IMR-90 (cell line): ENCODE results near the gene VPREB3. TPM values are rescaled to one million over a fixed set of nuclear protein-coding genes. Genes with fewer than 3 reads are reported as not detected.

ENCODE experiments used
- ATAC-seq: fragments of 200-7000 bp; cut with Tn5 transposase; 2 replicates; pipeline ENCODE4 v1.9.1; 2020; ENCODE audit warnings: low read depth, mild to moderate bottlenecking, moderate library complexity
- BruUV-seq: library from RNA; stranded (reverse); fragments of 400-500 nt; replicated peaks from 2 replicates; lab custom pipeline; 2021; lab: Mats Ljungman, UMichigan
- CTCF ChIA-PET: fragments of 300-600 bp; formaldehyde crosslinking; extraction: SDS; loops from one replicate; lab custom pipeline; 2021; ENCODE audit warnings: antibody characterized with exemption; lab: Yijun Ruan, JAX
- POLR2A ChIA-PET: fragments of 300-600 bp; sonication (Branson Sonifier 250); formaldehyde crosslinking; loops from one replicate; lab custom pipeline; 2022; ENCODE audit warnings: antibody characterized with exemption; ENCODE audit not compliant: unreplicated experiment; lab: Charles Lee
- DNase-seq: peaks from one replicate; pipeline ENCODE4 v3.0.0; 2013
- H2AFZ ChIP-seq: replicated peaks from 2 replicates; pipeline ENCODE3; 2013; ENCODE audit warnings: low read length, mild to moderate bottlenecking; ENCODE audit not compliant: poor library complexity
- H2AK5ac ChIP-seq: 2 replicates; pipeline ENCODE4 v1.6.1; 2013; ENCODE audit warnings: low read depth, low read length, inconsistent platforms
- H2AK9ac ChIP-seq: replicated peaks from 2 replicates; pipeline ENCODE3; 2013; ENCODE audit warnings: mild to moderate bottlenecking, low read depth, low read length, moderate library complexity; ENCODE audit not compliant: poor library complexity
- H2BK120ac ChIP-seq: 2 replicates; pipeline ENCODE4 v1.6.1; 2013; ENCODE audit warnings: low read depth, low read length, inconsistent platforms
- H2BK15ac ChIP-seq: 3 replicates; pipeline ENCODE4 v1.6.1; 2013; ENCODE audit warnings: low read depth, low read length, inconsistent platforms
- H2BK20ac ChIP-seq: 2 replicates; pipeline ENCODE4 v1.6.1; 2013; ENCODE audit warnings: low read depth, mild to moderate bottlenecking, inconsistent platforms, low read length, moderate library complexity
- H2BK5ac ChIP-seq: 2 replicates; pipeline ENCODE4 v1.6.1; 2013; ENCODE audit warnings: mild to moderate bottlenecking, low read depth, low read length, inconsistent platforms; ENCODE audit not compliant: poor library complexity, severe bottlenecking
- H3K14ac ChIP-seq: replicated peaks from 2 replicates; pipeline ENCODE4 v1.6.1; 2013; ENCODE audit warnings: low read depth, low read length, inconsistent platforms
- H3K18ac ChIP-seq: 2 replicates; pipeline ENCODE4 v1.6.1; 2013; ENCODE audit warnings: low read depth, low read length, control low read depth
- H3K23ac ChIP-seq: 2 replicates; pipeline ENCODE4 v1.6.1; 2013; ENCODE audit warnings: low read depth, low read length, inconsistent platforms
- H3K27ac ChIP-seq: 2 replicates; pipeline ENCODE4 v1.5.1; 2013; ENCODE audit warnings: mild to moderate bottlenecking, control low read depth, low read length; ENCODE audit not compliant: insufficient read depth
- H3K27me3 ChIP-seq: 2 replicates; pipeline ENCODE4 v1.6.1; 2013; ENCODE audit warnings: low read length; ENCODE audit not compliant: control insufficient read depth, insufficient read depth
- H3K36me3 ChIP-seq: 2 replicates; pipeline ENCODE4 v1.6.1; 2013; ENCODE audit warnings: low read length, mixed read lengths; ENCODE audit not compliant: control insufficient read depth, insufficient read depth
- H3K4ac ChIP-seq: 2 replicates; pipeline ENCODE4 v1.6.1; 2013; ENCODE audit warnings: low read depth, low read length, inconsistent platforms
- H3K4me1 ChIP-seq: 2 replicates; pipeline ENCODE4 v1.6.1; 2013; ENCODE audit warnings: low read length, mixed read lengths; ENCODE audit not compliant: control insufficient read depth, insufficient read depth
- H3K4me2 ChIP-seq: 2 replicates; pipeline ENCODE4 v1.6.1; 2013; ENCODE audit warnings: low read depth, mild to moderate bottlenecking, control low read depth, low read length, moderate library complexity
- H3K4me3 ChIP-seq: 2 replicates; pipeline ENCODE4 v1.5.1; 2013; ENCODE audit warnings: low read depth, mild to moderate bottlenecking, control low read depth, low read length, moderate library complexity; ENCODE audit not compliant: insufficient read depth
- H3K56ac ChIP-seq: 2 replicates; pipeline ENCODE4 v1.6.1; 2013; ENCODE audit warnings: low read length, inconsistent platforms; ENCODE audit not compliant: insufficient read depth; ENCODE audit errors: extremely low read depth
- H3K79me1 ChIP-seq, 2 experiments: 2 replicates each; pipeline ENCODE4 v1.6.1; 2013; ENCODE audit warnings: low read length in 2 of 2, inconsistent platforms in 1 of 2, low read depth in 1 of 2
- H3K9ac ChIP-seq: 2 replicates; pipeline ENCODE4 v1.6.1; 2013; ENCODE audit warnings: low read depth, low read length, control low read depth
- H3K9me1 ChIP-seq: 2 replicates; pipeline ENCODE4 v1.6.1; 2013; ENCODE audit warnings: low read length, inconsistent platforms; ENCODE audit not compliant: insufficient read depth
- H3K9me3 ChIP-seq: 2 replicates; pipeline ENCODE4 v1.6.1; 2013; ENCODE audit warnings: low read length; ENCODE audit not compliant: control insufficient read depth, insufficient read depth
- H4K20me1 ChIP-seq: 2 replicates; pipeline ENCODE4 v1.6.1; 2013; ENCODE audit warnings: low read length, inconsistent platforms; ENCODE audit not compliant: insufficient read depth
- H4K5ac ChIP-seq: 2 replicates; pipeline ENCODE4 v1.6.1; 2013; ENCODE audit warnings: mild to moderate bottlenecking, low read depth, low read length, control low read depth
- H4K8ac ChIP-seq, 2 experiments: 2 replicates each; pipeline ENCODE4 v1.6.1; 2013; ENCODE audit warnings: low read depth in 2 of 2, low read length in 2 of 2, control low read depth in 1 of 2, inconsistent platforms in 1 of 2
- H4K91ac ChIP-seq: 2 replicates; pipeline ENCODE4 v1.6.1; 2013; ENCODE audit warnings: low read depth, low read length, inconsistent platforms; ENCODE audit not compliant: insufficient read depth
- BHLHE40 ChIP-seq: fragments of 150-350 bp; IDR thresholded peaks from 2 replicates; pipeline ENCODE4 v1.6.1; 2016; ENCODE audit warnings: mild to moderate bottlenecking, low read depth, low read length
- CEBPB ChIP-seq: IDR thresholded peaks from 2 replicates; pipeline ENCODE4 v1.6.1; 2012; ENCODE audit warnings: low read depth, low read length, improper control_type of control experiment
- CHD1 ChIP-seq: IDR thresholded peaks from 2 replicates; pipeline ENCODE4 v1.6.1; 2012; ENCODE audit warnings: low read depth, low read length, improper control_type of control experiment
- ELK1 ChIP-seq: fragments of 150-350 bp; IDR thresholded peaks from 2 replicates; pipeline ENCODE4 v1.6.1; 2016; ENCODE audit warnings: low read depth, mild to moderate bottlenecking, low read length, moderate library complexity, borderline replicate concordance
- FOS ChIP-seq: fragments of 150-350 bp; IDR thresholded peaks from 2 replicates; pipeline ENCODE4 v1.6.1; 2016; ENCODE audit warnings: low read depth, low read length
- MAFK ChIP-seq: IDR thresholded peaks from 2 replicates; pipeline ENCODE4 v1.6.1; 2012; ENCODE audit warnings: low read depth, low read length, improper control_type of control experiment
- MAZ ChIP-seq: IDR thresholded peaks from 2 replicates; pipeline ENCODE4 v1.6.1; 2012; ENCODE audit warnings: low read depth, mild to moderate bottlenecking, low read length, improper control_type of control experiment, moderate library complexity, borderline replicate concordance
- MXI1 ChIP-seq: IDR thresholded peaks from 2 replicates; pipeline ENCODE4 v1.6.1; 2012; ENCODE audit warnings: low read depth, mild to moderate bottlenecking, low read length, moderate library complexity, borderline replicate concordance
- NFE2L2 ChIP-seq: fragments of 150-350 bp; IDR thresholded peaks from 2 replicates; pipeline ENCODE4 v1.6.1; 2016; ENCODE audit warnings: low read depth, mild to moderate bottlenecking, low read length
- POLR2A ChIP-seq: IDR thresholded peaks from 2 replicates; pipeline ENCODE4 v1.6.1; 2012; ENCODE audit warnings: mild to moderate bottlenecking, low read depth, low read length
- RAD21 ChIP-seq: IDR thresholded peaks from 2 replicates; pipeline ENCODE4 v1.6.1; 2012; ENCODE audit warnings: low read length, improper control_type of control experiment
- RCOR1 ChIP-seq: IDR thresholded peaks from 2 replicates; pipeline ENCODE4 v1.6.1; 2012; ENCODE audit warnings: mild to moderate bottlenecking, low read length, improper control_type of control experiment; ENCODE audit not compliant: insufficient replicate concordance
- RFX5 ChIP-seq: IDR thresholded peaks from 2 replicates; pipeline ENCODE4 v1.8.0; 2012; ENCODE audit warnings: low read depth, mild to moderate bottlenecking, low read length, moderate library complexity
- SMC3 ChIP-seq: fragments of 150-350 bp; IDR thresholded peaks from 2 replicates; pipeline ENCODE4 v1.6.1; 2016; ENCODE audit warnings: low read depth, mild to moderate bottlenecking, antibody characterized with exemption, low read length, moderate library complexity
- WGBS, 2 experiments: methylation state at CpG; one replicate each; pipeline versions ENCODE4 v1.1.5 to v1.1.7; 2013; ENCODE audit warnings: missing lambda C conversion rate in 2 of 2; ENCODE audit not compliant: insufficient read length in 1 of 2; ENCODE audit errors: extremely low coverage in 2 of 2; 5-methylcytosine and 5-hydroxymethylcytosine counted together
- dilution Hi-C: fragments of 300-500 bp; cut with HindIII; formaldehyde crosslinking; loops from one replicate; pipeline ENCODE4 v1.14.3; 2018; ENCODE audit warnings: low sequenced_read_pairs; ENCODE audit not compliant: unreplicated experiment
- in situ Hi-C: fragments of 300-500 bp; cut with MboI; formaldehyde crosslinking; loops from 3 replicates; pipeline ENCODE4 v1.14.3; 2019; ENCODE audit warnings: low sequenced_read_pairs, inconsistent platforms, mixed read lengths
- intact Hi-C: fragments of 100-400 bp; cut with micrococcal nuclease; formaldehyde crosslinking; loops from 2 replicates; pipeline ENCODE4 v1.10.0; 2022
- polyA plus RNA-seq, 3 experiments: library from polyadenylated mRNA; depleted of rRNA; stranded (reverse); fragments of >200 nt; gene quantifications; 2 replicates each; pipeline ENCODE4 v1.2.3, GENCODE V29; 2012; ENCODE audit warnings: low replicate concordance in 1 of 3
- total RNA-seq: library from RNA; depleted of rRNA; stranded (reverse); fragments of >200 nt; gene quantifications from 2 replicates; pipeline ENCODE4 v1.2.3, GENCODE V29; 2012
- TF ChIP-seq, protein P1 (sequence below): fragments of 150-350 bp; IDR thresholded peaks from 2 replicates; pipeline ENCODE4 v1.6.1; 2017; ENCODE audit warnings: mild to moderate bottlenecking, antibody characterized with exemption, low read length, low read depth
- TF ChIP-seq, protein P2 (sequence below): conservative IDR thresholded peaks from 2 replicates; pipeline ENCODE4 v1.5.1; 2012; ENCODE audit warnings: mild to moderate bottlenecking, low read depth, low read length, improper control_type of control experiment

VPREB3 gene
- total and polyA plus RNA-seq, 2 of the 4 experiments (the other 2 are of a cell fraction): not detected

DNA sequence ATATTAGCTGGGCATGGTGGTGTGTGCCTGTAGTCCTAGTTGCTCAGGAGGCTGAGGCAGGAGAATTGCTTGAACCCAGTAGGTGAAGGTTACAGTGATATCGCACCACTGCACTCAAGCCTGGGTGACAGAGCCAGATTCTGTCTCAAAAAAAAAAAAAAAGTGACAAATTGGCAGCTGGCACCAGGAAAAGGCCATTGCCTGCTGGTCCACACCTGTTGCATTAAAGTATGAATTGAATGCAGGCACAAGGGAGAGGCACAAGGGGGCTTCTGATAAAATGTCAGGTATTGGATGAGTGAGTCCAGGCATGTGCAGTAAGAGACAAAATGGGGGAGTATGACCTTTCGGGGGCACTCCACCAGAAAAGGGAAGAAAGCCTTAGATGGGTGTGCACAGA, 31.5 kb downstream of the VPREB3 start:
- ChIA-PET CTCF (no interaction called here), POLR2A (no interaction called here)
- Histone ChIP-seq H4K20me1 (no peaks in the 10 kb centered on the region), H2AFZ (no peak overlapping the region), H3K56ac (no peak overlapping the region), H2BK15ac (no peak overlapping the region), H3K9ac (no peak overlapping the region), H2AK9ac (no peak overlapping the region), H3K4me3 (no peak overlapping the region), H2BK120ac (no peak overlapping the region), H3K4me2 (no peak overlapping the region), H3K79me1 (no peaks in the 10 kb centered on the region), H3K4ac (no peak overlapping the region), H3K9me3 (no peaks in the 10 kb centered on the region), H4K91ac (no peak overlapping the region), H2BK20ac (no peak overlapping the region), H3K27me3 (peaks cover 3% of the 10 kb centered on the region), H4K5ac (no peak overlapping the region), H4K8ac (no peak overlapping the region), H2AK5ac (no peak overlapping the region), H2BK5ac (no peak overlapping the region), H3K9me1 (no peaks in the 10 kb centered on the region), H3K36me3 (no peaks in the 10 kb centered on the region), H3K4me1 (no peaks in the 10 kb centered on the region), H3K18ac (no peak overlapping the region), H3K14ac (no peak overlapping the region), H3K27ac (no peak overlapping the region), H3K23ac (no peak overlapping the region)
- no peak for ATAC-seq
- intact Hi-C loops (no loop called here), in situ Hi-C loops (no loop called here), dilution Hi-C loops (no loop called here)
- WGBS, 2 experiments: 100% methylated on average over 1 of the region's 2 CpGs; no CpG with 5 or more reads in 1 of the 2 experiments
- no TSS peak for BruUV-seq
- DNase-seq: no peak
- TF ChIP-seq CEBPB (no peak), RAD21 (no peak), BHLHE40 (no peak), CHD1 (no peak), MAZ (no peak), POLR2A (no peak), NFE2L2 (no peak), MAFK (no peak), SMC3 (no peak), RFX5 (no peak), FOS (no peak), ELK1 (no peak), RCOR1 (no peak), MXI1 (no peak)
- TF ChIP-seq, protein P1, sequence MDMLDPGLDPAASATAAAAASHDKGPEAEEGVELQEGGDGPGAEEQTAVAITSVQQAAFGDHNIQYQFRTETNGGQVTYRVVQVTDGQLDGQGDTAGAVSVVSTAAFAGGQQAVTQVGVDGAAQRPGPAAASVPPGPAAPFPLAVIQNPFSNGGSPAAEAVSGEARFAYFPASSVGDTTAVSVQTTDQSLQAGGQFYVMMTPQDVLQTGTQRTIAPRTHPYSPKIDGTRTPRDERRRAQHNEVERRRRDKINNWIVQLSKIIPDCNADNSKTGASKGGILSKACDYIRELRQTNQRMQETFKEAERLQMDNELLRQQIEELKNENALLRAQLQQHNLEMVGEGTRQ: no peak
- TF ChIP-seq, protein P2, sequence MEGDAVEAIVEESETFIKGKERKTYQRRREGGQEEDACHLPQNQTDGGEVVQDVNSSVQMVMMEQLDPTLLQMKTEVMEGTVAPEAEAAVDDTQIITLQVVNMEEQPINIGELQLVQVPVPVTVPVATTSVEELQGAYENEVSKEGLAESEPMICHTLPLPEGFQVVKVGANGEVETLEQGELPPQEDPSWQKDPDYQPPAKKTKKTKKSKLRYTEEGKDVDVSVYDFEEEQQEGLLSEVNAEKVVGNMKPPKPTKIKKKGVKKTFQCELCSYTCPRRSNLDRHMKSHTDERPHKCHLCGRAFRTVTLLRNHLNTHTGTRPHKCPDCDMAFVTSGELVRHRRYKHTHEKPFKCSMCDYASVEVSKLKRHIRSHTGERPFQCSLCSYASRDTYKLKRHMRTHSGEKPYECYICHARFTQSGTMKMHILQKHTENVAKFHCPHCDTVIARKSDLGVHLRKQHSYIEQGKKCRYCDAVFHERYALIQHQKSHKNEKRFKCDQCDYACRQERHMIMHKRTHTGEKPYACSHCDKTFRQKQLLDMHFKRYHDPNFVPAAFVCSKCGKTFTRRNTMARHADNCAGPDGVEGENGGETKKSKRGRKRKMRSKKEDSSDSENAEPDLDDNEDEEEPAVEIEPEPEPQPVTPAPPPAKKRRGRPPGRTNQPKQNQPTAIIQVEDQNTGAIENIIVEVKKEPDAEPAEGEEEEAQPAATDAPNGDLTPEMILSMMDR: no peak
